Measurements from ENCODE around the gene CRIP1.

The CRIP1 gene

GRCh38 chr14:105508069-105508468 is 21.4 kb downstream of the CRIP1 start:
- no peak overlapping the region for H3K4me3 Mint-ChIP-seq
- H3K27me3 Mint-ChIP-seq = peaks cover 32% of the 10 kb centered on the region
- H3K4me1 Mint-ChIP-seq = peaks cover 4% of the 10 kb centered on the region
- ATAC-seq (no peak), DNase-seq (no peak)
- no peaks in the 10 kb centered on the region for H3K36me3 Mint-ChIP-seq (ENCODE audit: low read depth)
- H3K27ac Mint-ChIP-seq = peak overlapping the region; percentile 43
- no peaks in the 10 kb centered on the region for H3K9me3 Mint-ChIP-seq

- no peaks in the 10 kb centered on the region for H3K9me3 Mint-ChIP-seq
These were observed 21.9 kb downstream of the CRIP1 start for GRCh38 chr14:105508601-105509000.

GRCh38 chr14:105517096-105517495 is 30.4 kb downstream of the CRIP1 start:
- H3K36me3 Mint-ChIP-seq (ENCODE audit: low read depth) = no peaks in the 10 kb centered on the region
- ATAC-seq (no peak), DNase-seq (no peak)
- H3K4me3 Mint-ChIP-seq = no peak overlapping the region
- no peaks in the 10 kb centered on the region for H3K4me1 Mint-ChIP-seq
- H3K27ac Mint-ChIP-seq = no peak overlapping the region
- peaks cover 6% of the 10 kb centered on the region for H3K9me3 Mint-ChIP-seq
- peaks cover 42% of the 10 kb centered on the region for H3K27me3 Mint-ChIP-seq

More at GRCh38 chr14:105508601-105509000, 21.9 kb downstream of the CRIP1 start:
- no peak for DNase-seq
- Mint-ChIP-seq H3K27me3 (peaks cover 32% of the 10 kb centered on the region), H3K36me3 (ENCODE audit: low read depth) (no peaks in the 10 kb centered on the region), H3K27ac (no peak overlapping the region), H3K4me1 (peaks cover 4% of the 10 kb centered on the region), H3K4me3 (no peak overlapping the region)
- no peak for ATAC-seq

GRCh38 chr14:105519946-105520698 is 33.4 kb downstream of the CRIP1 start:
- H3K4me3 Mint-ChIP-seq = no peak overlapping the region
- peak overlapping the region; percentile 57 for H3K27ac Mint-ChIP-seq
- no peaks in the 10 kb centered on the region for H3K36me3 Mint-ChIP-seq (ENCODE audit: low read depth)
- ATAC-seq (no peak), DNase-seq (no peak)
- H3K27me3 Mint-ChIP-seq = peaks cover 33% of the 10 kb centered on the region
- peaks cover 6% of the 10 kb centered on the region for H3K9me3 Mint-ChIP-seq
- no peaks in the 10 kb centered on the region for H3K4me1 Mint-ChIP-seq

GRCh38 chr14:105525326-105525725 is 38.6 kb downstream of the CRIP1 start:
- H3K4me3 Mint-ChIP-seq = no peak overlapping the region

GRCh38 chr14:105525861-105526775 is 39.4 kb downstream of the CRIP1 start, which contains the start of gene TMEM121:
Gene TMEM121, plus strand, starts transcription at chr14:105526583. Its CDS starts 2,252 bp downstream, at chr14:105528835.
- H3K36me3 Mint-ChIP-seq (ENCODE audit: low read depth) = no peaks in the 10 kb centered on the region
- H3K27ac Mint-ChIP-seq = peak within 1 kb of the TSS; percentile 60
- DNase-seq = peak; percentile 45
- peak within 1 kb of the TSS; percentile 77 for H3K4me3 Mint-ChIP-seq
- ATAC-seq = peak; percentile 17
- peaks cover 20% of the 10 kb centered on the region for H3K27me3 Mint-ChIP-seq
- peaks cover 19% of the 10 kb centered on the region for H3K4me1 Mint-ChIP-seq
- H3K9me3 Mint-ChIP-seq = no peaks in the 10 kb centered on the region

More at GRCh38 chr14:105525326-105525725, 38.6 kb downstream of the CRIP1 start:
- DNase-seq (no peak), ATAC-seq (no peak)
- H3K9me3 Mint-ChIP-seq = no peaks in the 10 kb centered on the region
- H3K36me3 Mint-ChIP-seq (ENCODE audit: low read depth) = no peaks in the 10 kb centered on the region
- peaks cover 22% of the 10 kb centered on the region for H3K27me3 Mint-ChIP-seq
- H3K4me1 Mint-ChIP-seq = peaks cover 18% of the 10 kb centered on the region
- no peak overlapping the region for H3K27ac Mint-ChIP-seq

- Mint-ChIP-seq H3K4me1 (peaks cover 22% of the 10 kb centered on the region), H3K27me3 (peaks cover 18% of the 10 kb centered on the region), H3K9me3 (no peaks in the 10 kb centered on the region), H3K36me3 (ENCODE audit: low read depth) (no peaks in the 10 kb centered on the region), H3K4me3 (peak overlapping the region; percentile 77), H3K27ac (peak overlapping the region; percentile 35)
- DNase-seq = peak; percentile 22
- ATAC-seq = peak; percentile 6
These were observed 40.2 kb downstream of the CRIP1 start for GRCh38 chr14:105526776-105527380.

GRCh38 chr14:105527381-105527825 is 40.7 kb downstream of the CRIP1 start:
- ATAC-seq (no peak), DNase-seq (no peak)
- H3K27ac Mint-ChIP-seq = peak overlapping the region; percentile 65
- H3K36me3 Mint-ChIP-seq (ENCODE audit: low read depth) = no peaks in the 10 kb centered on the region
- H3K4me3 Mint-ChIP-seq = peak overlapping the region; percentile 77
- H3K9me3 Mint-ChIP-seq = no peaks in the 10 kb centered on the region
- peaks cover 17% of the 10 kb centered on the region for H3K27me3 Mint-ChIP-seq
- peaks cover 25% of the 10 kb centered on the region for H3K4me1 Mint-ChIP-seq

GRCh38 chr14:105527826-105528585 is 41.3 kb downstream of the CRIP1 start:
- H3K9me3 Mint-ChIP-seq = no peaks in the 10 kb centered on the region
- peak overlapping the region; percentile 65 for H3K27ac Mint-ChIP-seq
- H3K27me3 Mint-ChIP-seq = peaks cover 17% of the 10 kb centered on the region
- DNase-seq = peak; percentile 88
- H3K36me3 Mint-ChIP-seq (ENCODE audit: low read depth) = no peaks in the 10 kb centered on the region
- ATAC-seq = peak; percentile 47
- H3K4me1 Mint-ChIP-seq = peaks cover 26% of the 10 kb centered on the region
- peak overlapping the region; percentile 77 for H3K4me3 Mint-ChIP-seq

- peaks cover 17% of the 10 kb centered on the region for H3K27me3 Mint-ChIP-seq
- peak overlapping the region; percentile 83 for H3K4me3 Mint-ChIP-seq
- ATAC-seq = peak; percentile 33
- peak overlapping the region; percentile 92 for H3K27ac Mint-ChIP-seq
- peak; percentile 66 for DNase-seq
- H3K36me3 Mint-ChIP-seq (ENCODE audit: low read depth) = no peaks in the 10 kb centered on the region
- peaks cover 26% of the 10 kb centered on the region for H3K4me1 Mint-ChIP-seq
- H3K9me3 Mint-ChIP-seq = no peaks in the 10 kb centered on the region
These were observed 42.1 kb downstream of the CRIP1 start for GRCh38 chr14:105528586-105529318.

GRCh38 chr14:105529319-105529568 is 42.6 kb downstream of the CRIP1 start:
- Mint-ChIP-seq H3K36me3 (ENCODE audit: low read depth) (no peaks in the 10 kb centered on the region), H3K4me3 (peak overlapping the region; percentile 83), H3K9me3 (no peaks in the 10 kb centered on the region), H3K27ac (peak overlapping the region; percentile 92), H3K27me3 (peaks cover 16% of the 10 kb centered on the region), H3K4me1 (peaks cover 26% of the 10 kb centered on the region)
- DNase-seq (no peak), ATAC-seq (no peak)

- DNase-seq (peak; percentile 55), ATAC-seq (peak; percentile 17)
- H3K27me3 Mint-ChIP-seq = peaks cover 12% of the 10 kb centered on the region
- H3K4me1 Mint-ChIP-seq = peaks cover 26% of the 10 kb centered on the region
- no peaks in the 10 kb centered on the region for H3K9me3 Mint-ChIP-seq
- H3K27ac Mint-ChIP-seq = peak overlapping the region; percentile 92
- no peaks in the 10 kb centered on the region for H3K36me3 Mint-ChIP-seq (ENCODE audit: low read depth)
- peak overlapping the region; percentile 83 for H3K4me3 Mint-ChIP-seq
These were observed 43.0 kb downstream of the CRIP1 start for GRCh38 chr14:105529569-105530284.

Measured in activated naive CD8-positive, alpha-beta T cell treated with anti-CD3 and anti-CD28 coated beads, Interleukin-2, amount 50 U/mL, for 24 hours (primary cell).